NOMO-1 treated with DMSO at 0.1 percent for 48 hours (cell line): ENCODE measurements around the gene PID1.

Experiments
- DNase-seq: peaks from one replicate; lab custom pipeline; 2025; ENCODE audit not compliant: unreplicated experiment; lab: John Stamatoyannopoulos, UW

Gene PID1

GRCh38 chr2:229126066-229126465, 145.0 kb downstream of the PID1 start:
- no peak for DNase-seq

GRCh38 chr2:229124136-229124535, 147.0 kb downstream of the PID1 start:
- no peak for DNase-seq

- no peak for DNase-seq
Observed at GRCh38 chr2:229118927-229119326, 152.2 kb downstream of the PID1 start.

GRCh38 chr2:229118336-229118735, 152.8 kb downstream of the PID1 start:
- DNase-seq, result no peak

GRCh38 chr2:229111744-229112143, 159.3 kb downstream of the PID1 start:
- DNase-seq, result no peak

GRCh38 chr2:229109195-229109594, 161.9 kb downstream of the PID1 start:
- DNase-seq, result no peak

- DNase-seq, result no peak
Observed at GRCh38 chr2:229107601-229108000, 163.5 kb downstream of the PID1 start.

GRCh38 chr2:229104974-229105387, 166.1 kb downstream of the PID1 start:
- DNase-seq, result no peak

- DNase-seq, result no peak
Observed at GRCh38 chr2:229104025-229104424, 167.1 kb downstream of the PID1 start.

- no peak for DNase-seq
Observed at GRCh38 chr2:229101314-229101713, 169.8 kb downstream of the PID1 start.

GRCh38 chr2:229099231-229099630, 171.9 kb downstream of the PID1 start:
- no peak for DNase-seq

GRCh38 chr2:229098801-229099200, 172.3 kb downstream of the PID1 start:
- no peak for DNase-seq

- DNase-seq, result no peak
Observed at GRCh38 chr2:229096409-229097066, 174.5 kb downstream of the PID1 start.

- DNase-seq, result no peak
Observed at GRCh38 chr2:229095472-229095871, 175.6 kb downstream of the PID1 start.

- DNase-seq, result no peak
Observed at GRCh38 chr2:229090225-229090624, 180.9 kb downstream of the PID1 start.

- DNase-seq, result no peak
Observed at GRCh38 chr2:229089776-229090175, 181.3 kb downstream of the PID1 start.

GRCh38 chr2:229088966-229089700, 182.0 kb downstream of the PID1 start:
- no peak for DNase-seq

GRCh38 chr2:229088517-229088913, 182.6 kb downstream of the PID1 start:
- DNase-seq, result no peak

- no peak for DNase-seq
Observed at GRCh38 chr2:229087843-229088516, 183.1 kb downstream of the PID1 start.

- no peak for DNase-seq
Observed at GRCh38 chr2:229087267-229087666, 183.8 kb downstream of the PID1 start.

- no peak for DNase-seq
Observed at GRCh38 chr2:229085439-229085838, 185.6 kb downstream of the PID1 start.

- DNase-seq, result no peak
Observed at GRCh38 chr2:229084447-229084846, 186.6 kb downstream of the PID1 start.
